Superior temporal gyrus (tissue), 1 donor: ENCODE results near the gene ARHGAP33.

ENCODE experiments used
- DNase-seq: peaks from one replicate; pipeline ENCODE4 v3.0.0-alpha.2; 2016; ENCODE audit errors: extremely low spot score

Gene ARHGAP33, protein sequence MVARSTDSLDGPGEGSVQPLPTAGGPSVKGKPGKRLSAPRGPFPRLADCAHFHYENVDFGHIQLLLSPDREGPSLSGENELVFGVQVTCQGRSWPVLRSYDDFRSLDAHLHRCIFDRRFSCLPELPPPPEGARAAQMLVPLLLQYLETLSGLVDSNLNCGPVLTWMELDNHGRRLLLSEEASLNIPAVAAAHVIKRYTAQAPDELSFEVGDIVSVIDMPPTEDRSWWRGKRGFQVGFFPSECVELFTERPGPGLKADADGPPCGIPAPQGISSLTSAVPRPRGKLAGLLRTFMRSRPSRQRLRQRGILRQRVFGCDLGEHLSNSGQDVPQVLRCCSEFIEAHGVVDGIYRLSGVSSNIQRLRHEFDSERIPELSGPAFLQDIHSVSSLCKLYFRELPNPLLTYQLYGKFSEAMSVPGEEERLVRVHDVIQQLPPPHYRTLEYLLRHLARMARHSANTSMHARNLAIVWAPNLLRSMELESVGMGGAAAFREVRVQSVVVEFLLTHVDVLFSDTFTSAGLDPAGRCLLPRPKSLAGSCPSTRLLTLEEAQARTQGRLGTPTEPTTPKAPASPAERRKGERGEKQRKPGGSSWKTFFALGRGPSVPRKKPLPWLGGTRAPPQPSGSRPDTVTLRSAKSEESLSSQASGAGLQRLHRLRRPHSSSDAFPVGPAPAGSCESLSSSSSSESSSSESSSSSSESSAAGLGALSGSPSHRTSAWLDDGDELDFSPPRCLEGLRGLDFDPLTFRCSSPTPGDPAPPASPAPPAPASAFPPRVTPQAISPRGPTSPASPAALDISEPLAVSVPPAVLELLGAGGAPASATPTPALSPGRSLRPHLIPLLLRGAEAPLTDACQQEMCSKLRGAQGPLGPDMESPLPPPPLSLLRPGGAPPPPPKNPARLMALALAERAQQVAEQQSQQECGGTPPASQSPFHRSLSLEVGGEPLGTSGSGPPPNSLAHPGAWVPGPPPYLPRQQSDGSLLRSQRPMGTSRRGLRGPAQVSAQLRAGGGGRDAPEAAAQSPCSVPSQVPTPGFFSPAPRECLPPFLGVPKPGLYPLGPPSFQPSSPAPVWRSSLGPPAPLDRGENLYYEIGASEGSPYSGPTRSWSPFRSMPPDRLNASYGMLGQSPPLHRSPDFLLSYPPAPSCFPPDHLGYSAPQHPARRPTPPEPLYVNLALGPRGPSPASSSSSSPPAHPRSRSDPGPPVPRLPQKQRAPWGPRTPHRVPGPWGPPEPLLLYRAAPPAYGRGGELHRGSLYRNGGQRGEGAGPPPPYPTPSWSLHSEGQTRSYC

DNA sequence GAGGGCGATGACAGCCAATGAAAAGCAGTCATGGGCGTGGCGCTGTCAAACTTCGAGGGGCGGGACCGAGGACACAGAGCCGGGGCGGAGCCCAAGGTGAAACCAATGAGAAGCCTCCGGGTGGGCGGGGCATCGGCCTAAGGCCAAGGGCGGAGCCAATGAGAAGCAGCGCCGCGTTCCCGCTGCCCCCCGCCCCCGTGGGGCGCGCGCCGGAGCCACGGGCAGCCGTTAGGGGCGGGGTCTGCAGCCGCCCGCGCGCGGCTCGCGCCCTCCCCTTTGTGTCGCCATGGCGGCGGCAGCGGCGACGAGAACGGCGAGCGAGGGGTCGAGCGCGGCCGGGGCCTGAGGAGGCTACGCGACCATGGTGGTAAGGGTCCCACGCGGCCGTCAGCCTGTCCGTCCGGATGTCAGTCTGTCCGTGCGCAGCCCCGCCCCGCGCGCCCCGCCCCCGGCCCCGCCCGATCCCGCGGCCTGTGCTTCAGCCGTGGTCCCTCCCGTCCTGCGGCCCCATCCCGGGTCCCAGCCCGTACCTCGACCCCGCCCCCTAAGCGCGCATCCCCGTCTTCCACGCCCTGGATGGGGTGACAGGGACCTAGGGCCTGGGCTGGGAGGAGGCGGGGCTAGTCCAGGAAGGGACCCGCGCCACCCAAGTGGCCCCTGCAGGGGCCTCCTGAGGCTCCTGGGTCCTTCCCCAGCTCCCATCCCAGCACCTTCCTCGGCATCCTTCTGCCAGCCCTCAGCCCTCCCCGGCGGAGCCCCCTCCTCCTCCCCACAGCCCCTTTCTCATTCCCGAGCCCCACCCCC lies at the start of gene ARHGAP33:
TSS of gene ARHGAP33 (plus strand) at position 267 of the 804 bp plus-strand sequence. CDS start at position 362, 95 bp downstream.
- peak; percentile 99 for DNase-seq

DNA sequence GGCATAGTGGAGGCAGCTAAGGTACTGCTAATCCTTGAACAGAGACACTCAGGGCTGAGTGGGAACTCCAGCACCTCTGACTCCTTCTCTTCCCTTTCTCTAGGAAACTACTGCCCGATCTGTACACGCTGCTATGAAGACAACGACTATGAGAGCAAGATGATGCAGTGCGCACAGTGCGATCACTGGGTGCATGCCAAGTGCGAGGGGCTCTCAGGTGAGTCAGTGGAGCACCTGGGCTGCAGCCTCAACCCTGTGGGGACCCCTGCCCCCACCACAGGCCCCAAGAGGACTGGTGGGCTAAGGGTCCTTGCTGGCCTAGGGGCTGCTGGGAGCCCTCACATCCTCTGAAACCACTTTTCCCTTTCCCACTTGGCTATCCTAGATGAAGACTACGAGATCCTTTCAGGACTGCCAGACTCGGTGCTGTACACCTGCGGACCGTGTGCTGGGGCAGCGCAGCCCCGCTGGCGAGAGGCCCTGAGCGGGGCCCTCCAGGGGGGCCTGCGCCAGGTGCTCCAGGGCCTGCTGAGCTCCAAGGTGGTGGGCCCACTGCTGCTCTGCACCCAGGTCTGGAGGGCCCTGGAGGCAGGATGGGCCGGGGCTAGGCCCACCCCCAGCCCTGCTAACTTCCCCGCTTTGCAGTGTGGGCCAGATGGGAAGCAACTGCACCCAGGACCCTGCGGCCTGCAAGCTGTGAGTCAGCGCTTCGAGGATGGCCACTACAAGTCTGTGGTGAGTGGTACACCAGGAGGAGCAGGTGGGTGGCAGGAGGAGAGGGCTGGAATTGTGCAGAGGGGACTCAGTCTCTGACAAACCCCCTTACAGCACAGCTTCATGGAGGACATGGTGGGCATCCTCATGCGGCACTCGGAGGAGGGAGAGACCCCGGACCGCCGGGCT lies 48.1 kb upstream of the ARHGAP33 start:
- no peak for DNase-seq

DNA sequence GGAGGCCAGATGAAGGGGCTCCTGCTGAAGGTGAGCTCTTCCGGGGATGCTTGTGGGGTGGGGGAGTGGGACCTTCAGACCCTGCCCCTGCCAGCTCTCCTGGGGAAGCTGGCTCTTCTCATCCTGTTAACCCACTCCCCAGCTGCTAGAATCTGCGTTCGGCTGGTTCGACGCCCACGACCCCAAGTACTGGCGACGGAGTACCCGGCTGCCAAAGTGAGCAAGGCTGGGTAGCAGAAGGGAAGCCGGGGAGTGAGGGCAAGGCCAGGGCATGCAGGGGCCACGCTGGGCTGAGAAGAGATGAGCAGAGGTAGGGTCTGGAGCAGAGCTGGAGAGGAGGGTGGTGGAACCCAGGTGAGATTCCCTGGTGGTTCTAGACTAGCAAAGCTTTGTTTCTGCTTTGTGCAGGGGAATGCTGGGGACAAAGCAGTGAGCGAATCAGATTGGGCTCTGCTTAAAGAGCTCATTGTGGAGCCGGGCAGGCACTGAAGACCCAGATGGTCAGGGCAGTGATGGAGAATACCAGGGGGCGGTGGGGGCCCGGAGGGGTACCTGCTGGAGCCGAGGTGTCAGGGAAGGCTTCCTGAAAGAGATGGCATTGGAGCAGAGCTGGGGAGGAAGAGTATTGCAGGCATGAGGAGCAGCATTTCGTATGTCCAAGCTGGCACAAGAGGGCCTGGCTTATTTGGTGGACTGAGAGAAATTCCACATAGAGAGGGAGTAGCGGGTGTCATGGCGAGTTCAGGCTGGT lies 47.2 kb upstream of the ARHGAP33 start:
- DNase-seq, result no peak

DNA sequence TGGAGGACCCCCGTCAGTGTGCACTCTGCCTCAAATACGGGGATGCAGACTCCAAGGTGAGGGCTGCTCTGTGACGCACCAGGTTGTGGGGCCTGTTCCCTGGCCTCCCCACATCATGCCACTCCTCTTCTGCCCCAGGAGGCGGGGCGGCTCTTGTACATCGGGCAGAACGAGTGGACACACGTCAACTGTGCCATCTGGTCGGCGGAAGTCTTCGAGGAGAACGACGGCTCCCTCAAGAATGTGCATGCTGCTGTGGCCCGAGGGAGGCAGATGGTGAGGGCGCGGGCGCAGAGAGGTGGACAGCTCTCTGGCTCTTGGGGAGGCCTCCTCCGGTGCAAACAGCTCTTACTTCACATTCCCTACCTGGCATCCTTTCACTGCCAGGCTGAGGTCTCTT lies 46.3 kb upstream of the ARHGAP33 start:
- no peak for DNase-seq

DNA sequence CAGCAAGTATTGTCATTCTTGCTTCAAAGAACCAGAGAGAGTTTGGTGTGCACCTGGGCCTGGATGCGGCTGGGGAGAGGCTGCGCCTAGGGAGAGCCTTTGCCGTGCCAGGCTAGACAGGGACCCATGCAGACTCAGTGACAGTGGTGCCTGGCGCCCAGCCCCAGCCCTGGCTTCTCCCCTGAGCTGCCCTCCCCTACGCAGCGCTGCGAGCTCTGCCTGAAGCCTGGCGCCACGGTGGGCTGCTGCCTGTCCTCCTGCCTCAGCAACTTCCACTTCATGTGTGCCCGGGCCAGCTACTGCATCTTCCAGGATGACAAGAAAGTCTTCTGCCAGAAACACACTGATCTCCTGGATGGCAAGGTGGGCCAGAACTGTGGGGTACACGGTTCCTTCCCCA lies 45.6 kb upstream of the ARHGAP33 start:
- DNase-seq, result no peak

DNA sequence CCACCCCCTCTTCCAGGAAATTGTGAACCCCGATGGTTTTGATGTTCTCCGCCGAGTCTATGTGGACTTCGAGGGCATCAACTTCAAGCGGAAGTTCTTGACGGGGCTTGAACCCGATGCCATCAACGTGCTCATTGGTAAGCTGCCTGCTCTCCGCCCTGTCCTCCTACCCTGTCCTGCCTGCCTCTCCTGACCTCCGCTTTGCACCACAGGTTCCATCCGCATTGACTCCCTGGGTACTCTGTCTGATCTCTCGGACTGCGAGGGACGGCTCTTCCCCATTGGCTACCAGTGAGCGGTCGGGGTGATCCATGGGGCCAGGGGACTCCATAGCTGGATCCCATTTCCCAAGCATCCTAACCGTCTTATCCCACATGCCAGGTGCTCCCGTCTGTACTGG lies 45.0 kb upstream of the ARHGAP33 start:
- no peak for DNase-seq

DNA sequence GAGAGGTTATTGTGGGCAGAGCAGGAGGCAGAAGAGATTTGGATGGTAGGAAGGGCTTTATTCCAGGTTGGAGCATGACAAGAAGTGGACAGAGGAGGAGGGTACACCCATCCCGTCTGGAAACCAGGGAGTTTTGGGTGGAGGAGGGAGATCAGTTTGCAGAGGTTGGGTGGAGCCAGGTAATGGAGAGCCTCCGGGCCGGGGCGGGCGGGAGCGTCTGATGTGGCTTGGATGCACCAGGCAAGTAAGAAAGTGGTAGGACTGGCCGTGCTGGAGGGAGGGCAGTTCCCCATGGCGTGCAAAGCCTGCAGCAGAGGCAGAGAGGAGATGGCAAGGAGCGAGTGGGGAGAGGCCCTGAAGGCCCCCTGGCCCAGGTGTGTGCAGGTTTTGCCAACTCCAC lies 44.0 kb upstream of the ARHGAP33 start:
- DNase-seq, result no peak

DNA sequence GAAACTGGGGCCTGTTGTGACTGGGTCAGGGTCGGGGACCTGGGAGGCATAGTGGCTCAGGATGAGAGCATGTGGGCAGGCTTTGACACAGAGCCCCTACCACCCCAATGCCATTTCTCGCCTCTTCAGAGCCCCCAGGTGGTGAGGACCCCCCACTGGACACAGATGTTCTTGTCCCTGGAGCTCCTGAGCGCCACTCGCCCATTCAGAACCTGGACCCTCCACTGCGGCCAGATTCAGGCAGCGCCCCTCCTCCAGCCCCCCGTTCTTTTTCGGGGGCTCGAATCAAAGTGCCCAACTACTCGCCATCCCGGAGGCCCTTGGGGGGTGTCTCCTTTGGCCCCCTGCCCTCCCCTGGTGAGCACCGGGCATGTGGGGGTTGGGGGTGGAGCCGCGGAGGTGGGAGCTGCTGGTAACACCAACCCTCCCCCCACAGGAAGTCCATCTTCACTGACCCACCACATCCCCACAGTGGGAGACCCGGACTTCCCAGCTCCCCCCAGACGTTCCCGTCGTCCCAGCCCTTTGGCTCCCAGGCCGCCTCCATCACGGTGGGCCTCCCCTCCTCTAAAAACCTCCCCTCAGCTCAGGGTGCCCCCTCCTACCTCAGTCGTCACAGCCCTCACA lies 43.5 kb upstream of the ARHGAP33 start:
- no peak for DNase-seq

DNA sequence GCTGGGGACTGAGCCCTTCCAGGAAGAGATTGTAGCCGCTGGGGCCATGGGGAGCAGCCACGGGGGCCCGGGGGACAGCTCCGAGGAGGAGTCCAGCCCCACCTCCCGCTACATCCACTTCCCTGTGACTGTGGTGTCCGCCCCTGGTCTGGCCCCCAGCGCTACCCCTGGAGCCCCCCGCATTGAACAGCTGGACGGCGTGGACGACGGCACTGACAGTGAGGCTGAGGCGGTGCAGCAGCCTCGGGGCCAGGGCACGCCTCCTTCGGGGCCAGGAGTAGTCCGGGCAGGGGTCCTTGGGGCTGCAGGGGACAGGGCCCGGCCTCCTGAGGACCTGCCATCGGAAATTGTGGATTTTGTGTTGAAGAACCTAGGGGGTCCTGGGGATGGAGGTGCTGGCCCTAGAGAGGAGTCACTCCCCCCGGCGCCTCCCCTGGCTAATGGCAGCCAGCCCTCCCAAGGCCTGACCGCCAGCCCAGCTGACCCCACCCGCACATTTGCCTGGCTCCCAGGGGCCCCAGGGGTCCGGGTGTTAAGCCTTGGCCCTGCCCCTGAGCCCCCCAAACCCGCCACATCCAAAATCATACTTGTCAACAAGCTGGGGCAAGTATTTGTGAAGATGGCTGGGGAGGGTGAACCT lies 42.7 kb upstream of the ARHGAP33 start:
- no peak for DNase-seq

DNA sequence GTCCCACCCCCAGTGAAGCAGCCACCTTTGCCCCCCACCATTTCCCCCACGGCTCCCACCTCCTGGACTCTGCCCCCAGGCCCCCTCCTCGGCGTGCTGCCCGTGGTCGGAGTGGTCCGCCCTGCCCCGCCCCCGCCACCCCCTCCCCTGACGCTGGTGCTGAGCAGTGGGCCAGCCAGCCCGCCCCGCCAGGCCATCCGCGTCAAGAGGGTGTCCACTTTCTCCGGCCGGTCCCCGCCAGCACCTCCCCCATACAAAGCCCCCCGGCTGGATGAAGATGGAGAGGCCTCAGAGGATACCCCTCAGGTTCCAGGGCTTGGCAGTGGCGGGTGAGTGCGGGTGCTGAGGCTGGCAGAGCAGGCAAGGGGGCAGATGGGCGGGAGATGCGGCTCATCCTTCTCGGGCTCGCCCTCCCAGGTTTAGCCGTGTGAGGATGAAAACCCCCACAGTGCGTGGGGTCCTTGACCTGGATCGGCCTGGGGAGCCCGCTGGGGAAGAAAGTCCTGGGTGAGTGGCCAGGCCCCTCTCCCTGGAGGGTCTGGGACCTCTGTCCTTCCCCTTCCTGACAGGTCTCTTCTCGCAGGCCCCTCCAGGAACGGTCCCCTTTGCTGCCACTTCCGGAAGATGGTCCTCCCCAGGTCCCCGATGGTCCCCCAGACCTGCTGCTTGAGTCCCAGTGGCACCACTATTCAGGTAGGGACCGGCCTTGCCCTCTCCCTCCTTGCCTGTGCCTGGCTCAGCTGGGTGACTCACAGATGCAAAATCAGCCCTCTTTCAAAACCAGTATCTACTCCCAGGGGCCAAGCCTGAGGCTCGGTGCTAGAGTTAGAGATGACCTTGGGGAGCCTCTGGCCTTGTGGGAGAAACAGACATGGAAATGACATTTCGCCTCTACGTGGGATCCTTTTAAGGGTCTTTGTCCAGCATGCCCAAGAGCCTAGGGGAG lies 41.9 kb upstream of the ARHGAP33 start:
- no peak for DNase-seq

DNA sequence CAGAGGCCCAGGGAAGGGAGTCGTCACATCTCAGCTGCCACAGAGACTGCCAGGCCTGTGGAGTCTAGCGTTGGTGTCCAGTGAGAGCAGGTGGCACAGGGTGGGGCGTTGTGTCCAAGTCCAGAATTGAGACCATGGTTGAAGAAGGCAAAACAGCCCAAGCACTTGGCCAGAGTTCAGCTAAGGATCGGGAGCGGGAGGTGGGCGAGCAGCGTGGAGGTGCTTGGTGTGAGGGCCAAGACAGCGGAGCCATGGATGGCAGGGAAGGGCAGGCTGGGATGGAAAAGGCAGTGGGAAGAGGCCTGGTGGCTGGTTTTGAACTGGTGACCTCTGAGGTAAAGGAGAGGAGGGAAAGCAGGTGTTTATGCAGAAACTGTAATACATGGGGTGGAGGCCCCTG lies 41.1 kb upstream of the ARHGAP33 start:
- no peak for DNase-seq

DNA sequence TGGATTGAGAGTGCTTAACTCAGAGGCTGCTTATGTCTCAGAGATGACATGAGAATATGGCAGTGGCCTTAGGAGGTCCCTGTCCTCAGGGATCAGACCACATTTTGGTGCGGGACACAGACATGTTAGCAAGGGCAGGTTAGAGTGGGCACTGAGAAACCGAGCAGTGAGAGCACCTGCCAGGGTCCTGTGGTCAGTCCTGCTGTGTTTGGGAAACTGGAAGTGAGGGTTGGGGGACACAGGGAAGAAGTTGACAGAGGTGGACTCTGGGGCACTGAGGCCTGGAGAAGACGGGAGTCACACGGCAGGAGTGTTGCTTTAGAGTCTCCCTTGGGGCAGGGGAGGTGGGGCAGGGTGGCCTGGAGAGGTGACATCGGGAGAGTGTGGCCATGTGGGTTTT lies 40.5 kb upstream of the ARHGAP33 start:
- DNase-seq, result no peak

DNA sequence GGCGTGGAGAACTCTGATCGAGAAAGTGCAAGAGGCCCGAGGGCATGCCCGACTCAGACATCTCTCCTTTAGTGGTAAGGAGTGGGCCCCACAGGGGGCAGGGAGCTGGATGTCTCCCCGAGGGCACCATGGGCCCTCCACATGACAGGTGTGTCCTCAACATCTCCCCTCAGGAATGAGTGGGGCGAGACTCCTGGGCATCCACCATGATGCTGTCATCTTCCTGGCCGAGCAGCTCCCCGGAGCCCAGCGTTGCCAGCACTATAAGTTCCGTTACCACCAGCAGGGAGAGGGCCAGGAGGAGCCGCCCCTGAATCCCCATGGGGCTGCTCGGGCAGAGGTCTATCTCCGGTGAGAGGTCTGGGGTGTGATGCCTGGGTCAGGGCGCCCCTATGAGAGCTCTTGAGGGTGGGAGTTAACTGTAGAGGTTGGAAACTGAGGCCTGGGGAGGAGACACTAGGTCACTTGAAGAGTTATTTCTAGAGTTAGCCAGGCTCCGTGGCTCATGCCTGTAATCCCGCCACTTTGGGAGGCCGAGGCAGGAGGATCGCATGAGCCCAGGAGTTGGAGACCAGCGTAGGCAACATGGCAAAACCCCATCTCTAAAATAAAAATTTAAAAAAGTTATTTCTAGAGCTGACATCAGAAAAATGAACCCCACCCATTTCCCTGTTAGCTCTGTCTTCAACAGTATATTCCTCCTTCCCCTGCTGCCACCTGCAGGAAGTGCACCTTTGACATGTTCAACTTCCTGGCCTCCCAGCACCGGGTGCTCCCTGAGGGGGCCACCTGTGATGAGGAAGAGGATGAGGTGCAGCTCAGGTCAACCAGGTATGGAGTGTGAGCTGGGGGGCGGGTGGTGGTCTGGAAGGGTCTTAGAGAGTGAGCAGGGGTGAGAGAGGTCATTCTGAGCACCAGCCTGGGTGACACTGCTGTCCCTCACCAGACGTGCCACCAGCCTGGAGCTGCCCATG lies 38.2 kb upstream of the ARHGAP33 start:
- no peak for DNase-seq

DNA sequence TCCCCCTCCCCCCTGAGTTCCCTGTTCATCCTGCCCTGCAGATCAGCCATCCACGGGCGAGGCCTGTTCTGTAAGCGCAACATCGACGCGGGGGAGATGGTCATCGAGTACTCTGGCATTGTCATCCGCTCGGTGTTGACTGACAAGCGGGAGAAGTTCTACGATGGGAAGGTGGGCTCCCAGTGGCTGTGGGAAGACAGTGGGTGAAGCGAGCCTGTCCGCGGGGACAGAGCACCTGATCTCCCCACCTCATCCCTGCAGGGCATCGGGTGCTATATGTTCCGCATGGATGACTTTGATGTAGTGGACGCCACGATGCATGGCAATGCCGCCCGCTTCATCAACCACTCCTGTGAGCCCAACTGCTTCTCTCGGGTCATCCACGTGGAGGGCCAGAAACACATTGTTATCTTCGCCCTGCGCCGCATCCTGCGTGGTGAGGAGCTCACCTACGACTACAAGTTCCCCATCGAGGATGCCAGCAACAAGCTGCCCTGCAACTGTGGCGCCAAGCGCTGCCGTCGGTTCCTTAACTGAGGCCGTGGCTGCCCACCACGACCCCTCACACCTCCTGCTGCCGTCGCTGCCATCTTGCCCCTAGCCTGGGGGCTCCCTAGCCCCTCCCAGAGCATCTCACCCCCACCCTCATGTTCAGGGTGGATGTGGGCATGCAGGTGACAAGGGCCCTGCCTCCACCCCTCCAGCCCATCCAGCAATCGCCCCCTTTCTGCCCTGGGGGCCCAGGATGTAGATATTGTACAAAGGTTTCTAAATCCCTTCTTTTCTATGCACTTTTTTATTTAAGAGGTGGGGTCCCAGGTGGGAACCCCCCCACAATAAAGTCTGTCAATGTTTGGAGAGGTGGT lies 37.1 kb upstream of the ARHGAP33 start:
- DNase-seq, result no peak

DNA sequence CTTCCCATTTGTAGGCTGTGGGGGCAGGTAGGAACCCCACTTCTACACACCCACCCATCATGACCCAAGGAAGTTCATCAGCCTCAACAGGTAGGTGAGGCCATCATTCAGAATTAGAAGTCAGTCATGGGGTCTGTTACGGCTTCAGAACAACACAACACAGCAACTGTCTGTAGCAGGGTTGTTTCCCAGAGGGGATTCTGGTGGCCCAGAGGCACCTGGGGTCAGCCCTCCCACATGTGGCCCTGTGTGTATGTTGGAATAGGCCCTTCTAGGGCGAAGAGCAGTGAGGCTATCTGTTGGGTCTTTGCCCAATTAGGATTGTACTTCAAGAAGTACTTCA lies 36.5 kb upstream of the ARHGAP33 start:
- DNase-seq, result no peak
